PFSK-1 (cell line): ENCODE measurements around the gene MACROD1.

ENCODE experiments used
- FOXP2 ChIP-seq: optimal IDR thresholded peaks from 2 replicates; pipeline ENCODE3; 2011; ENCODE audit warnings: borderline replicate concordance, control low read depth, inconsistent platforms; ENCODE audit not compliant: insufficient read depth; ENCODE audit errors: extremely low read length, extremely low read depth
- POLR2AphosphoS5 ChIP-seq: IDR thresholded peaks from 2 replicates; pipeline ENCODE4 v1.6.1; 2012; ENCODE audit warnings: low read depth, mild to moderate bottlenecking, control low read depth, low read length, moderate library complexity
- SIN3A ChIP-seq: IDR thresholded peaks from 2 replicates; pipeline ENCODE4 v1.6.1; 2012; ENCODE audit warnings: mild to moderate bottlenecking, low read length, moderate library complexity, borderline replicate concordance; ENCODE audit not compliant: insufficient read depth
- TAF1 ChIP-seq: IDR thresholded peaks from 2 replicates; pipeline ENCODE4 v1.6.1; 2012; ENCODE audit warnings: low read length, control low read depth, borderline replicate concordance; ENCODE audit not compliant: insufficient read depth
- TF ChIP-seq, protein P1 (sequence below), 2 experiments: IDR thresholded peaks; 2 replicates each; pipeline versions ENCODE4 v1.6.1 to v1.8.0; 2011 to 2012; ENCODE audit warnings: low read depth in 2 of 2, low read length in 2 of 2, control low read depth in 1 of 2, inconsistent platforms in 1 of 2, mild to moderate bottlenecking in 1 of 2, moderate library complexity in 1 of 2; ENCODE audit not compliant: insufficient read depth in 1 of 2

The MACROD1 gene

DNA sequence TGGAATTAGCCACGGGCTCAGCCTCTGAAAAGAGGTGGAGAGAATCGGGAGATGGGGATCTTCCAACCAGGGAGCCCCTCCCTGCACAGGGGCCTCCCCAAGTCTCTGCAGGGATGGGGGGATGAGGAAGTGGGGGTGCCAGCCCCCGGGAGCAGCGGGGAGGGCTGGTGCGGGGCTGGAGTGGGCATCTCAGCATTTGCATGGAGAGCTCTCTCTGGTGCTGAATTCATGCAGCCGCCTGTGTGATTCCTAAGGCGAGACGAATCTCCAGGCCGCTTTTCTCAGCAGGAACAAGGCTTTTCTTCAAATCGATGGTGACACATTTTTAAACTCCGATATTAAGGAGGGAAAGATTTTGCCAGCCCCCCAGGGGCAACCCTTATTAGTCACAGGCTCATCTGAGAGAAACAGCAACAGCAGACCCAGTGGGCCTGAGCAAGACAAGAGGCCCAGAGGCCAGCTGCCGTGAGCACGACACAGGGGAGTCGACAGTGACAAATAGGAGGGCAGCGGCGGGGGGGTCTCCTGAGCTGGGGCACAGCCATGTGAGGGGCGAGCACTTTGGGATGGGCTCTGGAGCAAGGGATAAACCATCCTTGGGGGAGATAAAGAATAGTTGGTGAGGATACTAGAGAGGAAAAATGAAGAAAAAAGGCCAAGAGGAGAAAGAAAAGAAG lies 29.0 kb downstream of the MACROD1 start:
- TF ChIP-seq, protein P1, sequence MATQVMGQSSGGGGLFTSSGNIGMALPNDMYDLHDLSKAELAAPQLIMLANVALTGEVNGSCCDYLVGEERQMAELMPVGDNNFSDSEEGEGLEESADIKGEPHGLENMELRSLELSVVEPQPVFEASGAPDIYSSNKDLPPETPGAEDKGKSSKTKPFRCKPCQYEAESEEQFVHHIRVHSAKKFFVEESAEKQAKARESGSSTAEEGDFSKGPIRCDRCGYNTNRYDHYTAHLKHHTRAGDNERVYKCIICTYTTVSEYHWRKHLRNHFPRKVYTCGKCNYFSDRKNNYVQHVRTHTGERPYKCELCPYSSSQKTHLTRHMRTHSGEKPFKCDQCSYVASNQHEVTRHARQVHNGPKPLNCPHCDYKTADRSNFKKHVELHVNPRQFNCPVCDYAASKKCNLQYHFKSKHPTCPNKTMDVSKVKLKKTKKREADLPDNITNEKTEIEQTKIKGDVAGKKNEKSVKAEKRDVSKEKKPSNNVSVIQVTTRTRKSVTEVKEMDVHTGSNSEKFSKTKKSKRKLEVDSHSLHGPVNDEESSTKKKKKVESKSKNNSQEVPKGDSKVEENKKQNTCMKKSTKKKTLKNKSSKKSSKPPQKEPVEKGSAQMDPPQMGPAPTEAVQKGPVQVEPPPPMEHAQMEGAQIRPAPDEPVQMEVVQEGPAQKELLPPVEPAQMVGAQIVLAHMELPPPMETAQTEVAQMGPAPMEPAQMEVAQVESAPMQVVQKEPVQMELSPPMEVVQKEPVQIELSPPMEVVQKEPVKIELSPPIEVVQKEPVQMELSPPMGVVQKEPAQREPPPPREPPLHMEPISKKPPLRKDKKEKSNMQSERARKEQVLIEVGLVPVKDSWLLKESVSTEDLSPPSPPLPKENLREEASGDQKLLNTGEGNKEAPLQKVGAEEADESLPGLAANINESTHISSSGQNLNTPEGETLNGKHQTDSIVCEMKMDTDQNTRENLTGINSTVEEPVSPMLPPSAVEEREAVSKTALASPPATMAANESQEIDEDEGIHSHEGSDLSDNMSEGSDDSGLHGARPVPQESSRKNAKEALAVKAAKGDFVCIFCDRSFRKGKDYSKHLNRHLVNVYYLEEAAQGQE (IDR thresholded peaks at IDR 0.05; ENCODE audit: insufficient read depth in 1 of 2, low read depth in 2 of 2, low read length in 2 of 2) = no peak
- TF ChIP-seq FOXP2 (no peak), SIN3A (no peak), POLR2AphosphoS5 (no peak), TAF1 (no peak)

DNA sequence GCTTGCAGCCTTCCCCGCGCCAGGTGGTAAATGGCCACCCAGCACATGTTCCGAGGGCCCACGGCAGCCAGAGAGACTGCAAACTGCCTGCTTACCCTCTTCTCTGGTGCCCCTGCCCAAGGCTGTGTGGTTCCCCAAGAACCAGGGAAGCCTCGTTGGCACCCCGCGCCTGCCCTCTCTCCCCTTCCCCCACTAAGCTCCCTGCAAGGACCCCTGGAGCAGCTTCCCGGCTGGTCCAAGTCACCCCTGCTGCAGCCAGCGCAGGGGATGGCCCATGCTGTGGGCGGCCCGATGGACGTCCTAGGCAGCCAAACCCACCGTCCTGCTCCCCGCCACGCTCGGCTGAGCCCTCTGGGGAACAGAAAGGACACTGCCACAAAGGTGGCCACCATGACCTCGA lies 30.2 kb downstream of the MACROD1 start:
- no peak for TF ChIP-seq TAF1
- no peak for TF ChIP-seq FOXP2
- TF ChIP-seq SIN3A = no peak
- TF ChIP-seq, protein P1 (IDR thresholded peaks at IDR 0.05; ENCODE audit: insufficient read depth in 1 of 2, low read depth in 2 of 2, low read length in 2 of 2) = no peak
- TF ChIP-seq POLR2AphosphoS5 = no peak

DNA sequence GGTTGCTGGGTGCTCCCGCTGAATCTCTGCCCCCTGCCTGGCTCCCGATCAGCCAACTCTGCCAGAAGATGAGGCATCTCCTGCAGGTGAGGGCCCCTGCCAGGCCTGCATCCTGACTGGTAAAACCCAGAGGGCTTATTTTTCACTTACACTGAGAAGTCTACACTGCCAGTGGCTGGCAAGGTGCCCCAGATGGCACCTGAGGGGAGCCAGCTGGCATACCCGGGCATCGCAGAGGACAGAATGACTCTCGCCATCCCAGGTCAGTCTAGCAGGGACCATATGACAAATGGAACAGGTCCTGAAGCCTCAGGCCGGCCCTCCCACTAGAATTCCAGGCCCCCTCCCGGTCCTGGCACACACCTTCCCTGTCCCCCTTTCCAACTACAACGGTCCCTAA lies 30.9 kb downstream of the MACROD1 start:
- TF ChIP-seq, protein P1 (IDR thresholded peaks at IDR 0.05; ENCODE audit: insufficient read depth in 1 of 2, low read depth in 2 of 2, low read length in 2 of 2) = no peak
- TF ChIP-seq SIN3A = no peak
- TF ChIP-seq POLR2AphosphoS5 = no peak
- TF ChIP-seq TAF1 = no peak
- no peak for TF ChIP-seq FOXP2

DNA sequence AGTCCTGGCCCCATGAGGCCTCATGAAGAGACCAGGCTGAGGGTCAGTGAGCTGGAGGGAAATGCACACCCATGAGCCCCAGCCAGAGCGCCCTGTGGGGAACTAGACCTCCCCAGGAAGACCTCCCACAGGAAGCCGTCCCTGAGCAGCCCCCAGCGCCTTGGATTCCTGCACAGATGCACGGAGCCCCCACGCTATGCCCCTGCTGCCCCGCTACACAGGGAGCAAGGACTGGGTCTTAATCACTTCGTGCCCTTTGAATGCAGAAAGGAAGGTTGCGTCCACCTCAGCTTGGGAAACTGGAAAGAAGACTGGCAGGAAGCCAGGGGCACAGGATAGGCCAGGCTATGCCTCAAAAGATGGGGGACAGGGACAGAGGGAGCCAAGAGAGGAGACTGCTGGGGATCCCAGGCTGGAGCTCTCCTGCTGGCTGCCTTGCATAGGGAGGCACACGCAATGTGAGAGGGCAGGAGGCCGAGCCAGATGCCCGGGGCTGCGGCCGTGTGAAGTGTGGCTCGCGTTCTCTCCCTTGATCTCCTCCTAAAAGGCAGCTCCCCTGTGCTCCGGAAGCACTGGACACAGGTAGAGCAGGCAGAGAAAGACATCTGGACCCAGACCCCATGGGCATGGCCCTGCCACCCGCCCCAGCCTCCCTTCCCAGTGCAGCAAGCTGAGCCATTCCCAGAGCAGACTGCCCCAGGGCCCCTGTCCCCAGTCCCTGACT lies 32.8 kb downstream of the MACROD1 start:
- TF ChIP-seq FOXP2 = no peak
- TF ChIP-seq POLR2AphosphoS5 = no peak
- TF ChIP-seq, protein P1 (IDR thresholded peaks at IDR 0.05; ENCODE audit: insufficient read depth in 1 of 2, low read depth in 2 of 2, low read length in 2 of 2) = no peak
- no peak for TF ChIP-seq SIN3A
- TF ChIP-seq TAF1 = no peak
